ENCODE results near the gene USP15. TPM values are rescaled to one million over a fixed set of nuclear protein-coding genes. Genes with fewer than 3 reads are reported as not detected.
"Not testable (repeated sequence)": the region's sequence is repeated elsewhere in the genome, so short reads cannot be mapped to it uniquely, and the experiment has no call there.

USP15 gene
- total RNA-seq, 2 experiments from 2014 or later: 85.5 to 86.6 TPM

- ChIA-PET POLR2A (no interaction called here), CTCF (no interaction called here)
Observed at GRCh38 chr12:62347922-62348650, 87.9 kb downstream of the USP15 start.

GRCh38 chr12:62350554-62350953, 90.3 kb downstream of the USP15 start:
- ChIA-PET CTCF (no interaction called here), POLR2A (no interaction called here)

GRCh38 chr12:62351326-62351725, 91.1 kb downstream of the USP15 start:
- CTCF ChIA-PET: no interaction called here
- POLR2A ChIA-PET: no interaction called here

- ChIA-PET POLR2A (no interaction called here), CTCF (no interaction called here)
Observed at GRCh38 chr12:62361048-62361447, 100.8 kb downstream of the USP15 start.

GRCh38 chr12:62363506-62363905, 103.3 kb downstream of the USP15 start:
- POLR2A ChIA-PET: no interaction called here

GRCh38 chr12:62364697-62365096, 104.5 kb downstream of the USP15 start:
- POLR2A ChIA-PET, CTCF ChIA-PET: not testable (repeated sequence)

More at GRCh38 chr12:62363506-62363905, 103.3 kb downstream of the USP15 start:
- CTCF ChIA-PET: no interaction called here

- CTCF ChIA-PET, POLR2A ChIA-PET: not testable (repeated sequence)
Observed at GRCh38 chr12:62365846-62366245, 105.6 kb downstream of the USP15 start.

GRCh38 chr12:62368430-62369223, 108.4 kb downstream of the USP15 start:
- POLR2A ChIA-PET, CTCF ChIA-PET: not testable (repeated sequence)

- CTCF ChIA-PET: no interaction called here
Observed at GRCh38 chr12:62370189-62370588, 110.0 kb downstream of the USP15 start.

GRCh38 chr12:62371661-62372060, 111.5 kb downstream of the USP15 start:
- CTCF ChIA-PET: no interaction called here

More at GRCh38 chr12:62370189-62370588, 110.0 kb downstream of the USP15 start:
- POLR2A ChIA-PET: no interaction called here

GRCh38 chr12:62372134-62372533, 111.9 kb downstream of the USP15 start:
- ChIA-PET POLR2A (no interaction called here), CTCF (no interaction called here)

More at GRCh38 chr12:62371661-62372060, 111.5 kb downstream of the USP15 start:
- POLR2A ChIA-PET: no interaction called here

- ChIA-PET POLR2A (no interaction called here), CTCF (no interaction called here)
Observed at GRCh38 chr12:62372825-62373224, 112.6 kb downstream of the USP15 start.

- CTCF ChIA-PET: no interaction called here
- POLR2A ChIA-PET: no interaction called here
Observed at GRCh38 chr12:62375603-62376002, 115.4 kb downstream of the USP15 start.

GRCh38 chr12:62379026-62379722, 119.0 kb downstream of the USP15 start:
- POLR2A ChIA-PET: no interaction called here
- CTCF ChIA-PET: no interaction called here

- ChIA-PET POLR2A (no interaction called here), CTCF (interaction anchor here (0.9 kb wide), 1 partner anchor 59 kb away, joined by 3 read pairs; no protein-coding TSS in a partner anchor)
Observed at GRCh38 chr12:62379723-62380045, 119.5 kb downstream of the USP15 start.

- ChIA-PET CTCF (no interaction called here), POLR2A (no interaction called here)
Observed at GRCh38 chr12:62382526-62382925, 122.3 kb downstream of the USP15 start.

- POLR2A ChIA-PET: no interaction called here
- CTCF ChIA-PET: no interaction called here
Observed at GRCh38 chr12:62396750-62397149, 136.5 kb downstream of the USP15 start.

- POLR2A ChIA-PET: no interaction called here
- CTCF ChIA-PET: no interaction called here
Observed at GRCh38 chr12:62400135-62400534, 139.9 kb downstream of the USP15 start.

GRCh38 chr12:62401631-62402030, 141.4 kb downstream of the USP15 start:
- ChIA-PET CTCF (no interaction called here), POLR2A (no interaction called here)

- ChIA-PET POLR2A (no interaction called here), CTCF (no interaction called here)
Observed at GRCh38 chr12:62403031-62403430, 142.8 kb downstream of the USP15 start.

- ChIA-PET POLR2A (no interaction called here), CTCF (no interaction called here)
Observed at GRCh38 chr12:62407587-62407986, 147.4 kb downstream of the USP15 start.
